MCF 10A (cell line): ENCODE data around the gene MKKS. TPM values are rescaled to one million over a fixed set of nuclear protein-coding genes. Genes with fewer than 3 reads are reported as not detected.

Experiments
- BruUV-seq: library from RNA; stranded (reverse); fragments of 400-500 nt; replicated peaks from 2 replicates; lab custom pipeline; 2021; lab: Mats Ljungman, UMichigan
- CTCF ChIA-PET: fragments of 300-600 bp; sonication (Branson Sonifier 250); formaldehyde crosslinking; extraction: SDS; loops from one replicate; lab custom pipeline; 2021; ENCODE audit warnings: antibody characterized with exemption, inconsistent platforms; lab: Yijun Ruan, JAX
- POLR2A ChIA-PET: fragments of 300-600, 350-650 bp; sonication (Branson Sonifier 250); formaldehyde crosslinking; extraction: SDS; loops from one replicate; lab custom pipeline; 2020; ENCODE audit warnings: antibody characterized with exemption, inconsistent platforms; lab: Yijun Ruan, JAX
- DNase-seq: peaks from one replicate; pipeline ENCODE4 v3.0.0-alpha.2; 2018; ENCODE audit not compliant: unreplicated experiment
- H3K27ac Mint-ChIP-seq: one replicate; pipeline ENCODE4 v1.8.0; 2022; ENCODE audit warnings: mild to moderate bottlenecking, low read depth, mixed read lengths; ENCODE audit not compliant: unreplicated experiment
- H3K27me3 Mint-ChIP-seq: one replicate; pipeline ENCODE4 v1.8.0; 2022; ENCODE audit warnings: mixed read lengths; ENCODE audit not compliant: insufficient read depth, unreplicated experiment
- H3K36me3 Mint-ChIP-seq: one replicate; pipeline ENCODE4 v1.8.0; 2022; ENCODE audit warnings: mild to moderate bottlenecking, moderate library complexity, mixed read lengths; ENCODE audit not compliant: insufficient read depth, unreplicated experiment
- H3K4me1 Mint-ChIP-seq: one replicate; pipeline ENCODE4 v1.8.0; 2022; ENCODE audit warnings: mixed read lengths; ENCODE audit not compliant: insufficient read depth, unreplicated experiment
- H3K4me3 Mint-ChIP-seq: one replicate; pipeline ENCODE4 v1.8.0; 2022; ENCODE audit warnings: mild to moderate bottlenecking, moderate library complexity, mixed read lengths; ENCODE audit not compliant: unreplicated experiment
- H3K9me3 Mint-ChIP-seq: one replicate; pipeline ENCODE4 v1.8.0; 2022; ENCODE audit warnings: mixed read lengths; ENCODE audit not compliant: unreplicated experiment
- CTCF ChIP-seq: fragments of 200-600 bp; IDR thresholded peaks from one replicate; pipeline ENCODE4 v1.8.0; 2022; ENCODE audit warnings: antibody characterized with exemption, mild to moderate bottlenecking; ENCODE audit not compliant: unreplicated experiment
- intact Hi-C: fragments of 100-400 bp; cut with micrococcal nuclease; formaldehyde crosslinking; loops from 2 replicates; pipeline ENCODE4 v1.14.1; 2022
- total RNA-seq: library from RNA; stranded (reverse); gene quantifications from 2 replicates; pipeline ENCODE4 v1.2.3, GENCODE V29; 2022

MKKS gene
- total RNA-seq, 1 experiment from 2014 or later = 44.5 TPM

- H3K9me3 Mint-ChIP-seq = no peaks in the 10 kb centered on the region
- peak overlapping the region; percentile 16 for H3K4me3 Mint-ChIP-seq
- peaks cover 33% of the 10 kb centered on the region for H3K4me1 Mint-ChIP-seq
- H3K36me3 Mint-ChIP-seq = peaks cover 10% of the 10 kb centered on the region
- intact Hi-C loops = loop anchor here (5.0 kb wide), 1 partner anchor 343 kb away; no protein-coding TSS in a partner anchor
- no TSS peak for BruUV-seq
- no peak for TF ChIP-seq CTCF
- peak; percentile 58 for DNase-seq
- H3K27ac Mint-ChIP-seq = peak overlapping the region; percentile 77
- ChIA-PET POLR2A (interaction anchor here (0.9 to 6.8 kb wide), 2 partner anchors 19 to 322 kb away, joined by 3 to 86 read pairs; partner anchors contain the start of genes MKKS and SLX4IP), CTCF (interaction anchor here (0.5 to 12.0 kb wide), 7 partner anchors 8 to 1006 kb away, joined by 3 to 107 read pairs (median 11); no protein-coding TSS in a partner anchor)
- no peaks in the 10 kb centered on the region for H3K27me3 Mint-ChIP-seq
These were observed 18.9 kb downstream of the MKKS start for GRCh38 chr20:10415013-10415650.

- H3K9me3 Mint-ChIP-seq = no peaks in the 10 kb centered on the region
- H3K36me3 Mint-ChIP-seq = peaks cover 10% of the 10 kb centered on the region
- H3K4me1 Mint-ChIP-seq = peaks cover 28% of the 10 kb centered on the region
- no peak for DNase-seq
- no peak overlapping the region for H3K4me3 Mint-ChIP-seq
- intact Hi-C loops = no loop called here
- H3K27me3 Mint-ChIP-seq = no peaks in the 10 kb centered on the region
- ChIA-PET POLR2A (interaction anchor here (1.0 to 6.8 kb wide), 2 partner anchors 12 to 22 kb away, joined by 5 to 86 read pairs; partner anchors contain the start of genes MKKS and SLX4IP), CTCF (interaction anchor here (0.6 to 12.0 kb wide), 20 partner anchors 9 to 1653 kb away, joined by 3 to 107 read pairs (median 4); no protein-coding TSS in a partner anchor)
- no peak overlapping the region for H3K27ac Mint-ChIP-seq
- TF ChIP-seq CTCF = no peak
- no TSS peak for BruUV-seq
These were observed 21.2 kb downstream of the MKKS start for GRCh38 chr20:10412591-10413408.

GRCh38 chr20:10411673-10412072, 22.3 kb downstream of the MKKS start:
- H3K27me3 Mint-ChIP-seq = no peaks in the 10 kb centered on the region
- H3K4me3 Mint-ChIP-seq = no peak overlapping the region
- ChIA-PET CTCF (interaction anchor here (0.7 to 12.0 kb wide), 6 partner anchors 16 to 433 kb away, joined by 3 to 107 read pairs (median 22); no protein-coding TSS in a partner anchor), POLR2A (interaction anchor here (0.7 to 1.5 kb wide), 4 partner anchors 11 to 338 kb away, joined by 3 to 4 read pairs (median 3); partner anchors contain the start of genes MKKS and SLX4IP)
- peaks cover 23% of the 10 kb centered on the region for H3K4me1 Mint-ChIP-seq
- intact Hi-C loops = no loop called here
- H3K36me3 Mint-ChIP-seq = peaks cover 19% of the 10 kb centered on the region
- no peak overlapping the region for H3K27ac Mint-ChIP-seq
- TF ChIP-seq CTCF = no peak
- DNase-seq = no peak
- H3K9me3 Mint-ChIP-seq = no peaks in the 10 kb centered on the region
- no TSS peak for BruUV-seq
